Spleen (tissue), 11 donors: Measurements from ENCODE around the gene CERCAM. TPM values are rescaled to one million over a fixed set of nuclear protein-coding genes. Genes with fewer than 3 reads are reported as not detected.
"Not testable (repeated sequence)": the region's sequence is repeated elsewhere in the genome, so short reads cannot be mapped to it uniquely, and the experiment has no call there.

Source experiments
- DNase-seq: peaks from one replicate; pipeline ENCODE4 v3.0.0-alpha.2; 2020
- H3K27ac ChIP-seq, 8 donors: fragments of 200-600 bp; sonication (generic) in 7 of 8; 1 replicate in 4 of 8; 2 replicates in 4 of 8; pipeline versions ENCODE4 v1.5.0 to v1.8.0; 2016 to 2021; ENCODE audit warnings: inconsistent platforms in 4 of 8, mild to moderate bottlenecking in 4 of 8, moderate library complexity in 1 of 8
- H3K27me3 ChIP-seq, 7 donors: fragments of 200-600 bp; sonication (generic) in 6 of 7; replicated peaks in 1 of 7; 1 replicate in 4 of 7; 2 replicates in 3 of 7; pipeline versions ENCODE4 v1.5.0 to v1.8.0; 2016 to 2021; ENCODE audit warnings: inconsistent platforms in 3 of 7, mild to moderate bottlenecking in 1 of 7
- H3K36me3 ChIP-seq, 6 donors: fragments of 200-600 bp; sonication (generic) in 5 of 6; 1 replicate in 4 of 6; 2 replicates in 2 of 6; pipeline versions ENCODE4 v1.5.0 to v1.8.0; 2016 to 2021; ENCODE audit warnings: inconsistent platforms in 2 of 6
- H3K4me1 ChIP-seq, 6 donors: fragments of 200-600 bp; sonication (generic) in 5 of 6; 1 replicate in 3 of 6; 2 replicates in 3 of 6; pipeline versions ENCODE4 v1.5.0 to v1.8.0; 2016 to 2021; ENCODE audit warnings: inconsistent platforms in 3 of 6
- H3K4me3 ChIP-seq, 8 donors: fragments of 200-600 bp; sonication (generic) in 7 of 8; 1 replicate in 4 of 8; 2 replicates in 4 of 8; pipeline versions ENCODE4 v1.5.0 to v1.8.0; 2016 to 2021; ENCODE audit warnings: inconsistent platforms in 4 of 8, mild to moderate bottlenecking in 4 of 8, moderate library complexity in 2 of 8
- H3K9me3 ChIP-seq, 8 donors: fragments of 200-600 bp; sonication (generic) in 7 of 8; 1 replicate in 4 of 8; 2 replicates in 4 of 8; pipeline versions ENCODE4 v1.5.0 to v1.8.0; 2016 to 2021; ENCODE audit warnings: inconsistent platforms in 4 of 8
- POLR2A ChIP-seq, 3 donors: fragments of 450-650 bp; IDR thresholded peaks; one replicate each; pipeline ENCODE4 v1.5.1; 2017; ENCODE audit warnings: antibody characterized with exemption in 3 of 3, mild to moderate bottlenecking in 1 of 3
- POLR2AphosphoS5 ChIP-seq, 3 donors: sonication (generic); formaldehyde crosslinking; IDR thresholded peaks; one replicate each; pipeline ENCODE4 v1.5.1; 2017; ENCODE audit warnings: antibody characterized with exemption in 3 of 3
- WGBS, 5 donors: extraction: QIAGEN DNeasy Blood & Tissue Kit in 3 of 5; methylation state at CpG; one replicate each; pipeline versions ENCODE4 v1.1.5 to v1.1.7; 2013 to 2018; 5-methylcytosine and 5-hydroxymethylcytosine counted together
- intact Hi-C: fragments of 100-400 bp; cut with DNase I; formaldehyde crosslinking; loops from one replicate; pipeline ENCODE4 v1.15.0; 2023; ENCODE audit warnings: low total_unique reads
- polyA plus RNA-seq, 3 donors: library from polyadenylated mRNA; stranded (reverse); fragments of 200-250 nt; gene quantifications; one replicate each; pipeline ENCODE4 v1.2.1, GENCODE V29; 2013
- total RNA-seq, 7 donors: library from RNA; depleted of rRNA in 3 of 7; stranded (reverse); fragments of >200 nt in 3 of 7; fragmentation: NEBNext Ultra II Directional in 4 of 7; extraction: Animal tissue kit (Norgen Biotek cat#: 25700) in 4 of 7; gene quantifications; one replicate each; pipeline versions ENCODE4 v1.1.0 to v1.2.1, GENCODE V29; 2016 to 2021
- TF ChIP-seq, protein P1 (sequence below), 11 experiments: fragments of 200-600 bp in 7 of 11; fragments of 450-650 bp in 4 of 11; sonication (generic) in 4 of 11; IDR thresholded peaks in 8 of 11; conservative IDR thresholded peaks in 3 of 11; 1 replicate in 7 of 11; 2 replicates in 4 of 11; pipeline versions ENCODE4 v1.4.0 to v1.8.0; 2016 to 2021; ENCODE audit warnings: antibody characterized with exemption in 11 of 11, inconsistent platforms in 4 of 11, mild to moderate bottlenecking in 1 of 11
- donor health status: healthy with polysubstance abuse.
- donor health status: DM: no; HTN: no; CAD: no; lungs with moderate emphysema.
- donor health status: DM: no; HTN: no; CAD: no.
- donor health status: Bipolar disorder and iron deficiency.
- donor health status: healthy.
- donor health status: DM: no; HTN: no; CAD: no.
- donor health status: DM: yes; HTN: yes; CAD: no.

The CERCAM gene
- total and polyA plus RNA-seq, 10 donors = 3.8 to 22.7 (median 8.8) TPM

DNA sequence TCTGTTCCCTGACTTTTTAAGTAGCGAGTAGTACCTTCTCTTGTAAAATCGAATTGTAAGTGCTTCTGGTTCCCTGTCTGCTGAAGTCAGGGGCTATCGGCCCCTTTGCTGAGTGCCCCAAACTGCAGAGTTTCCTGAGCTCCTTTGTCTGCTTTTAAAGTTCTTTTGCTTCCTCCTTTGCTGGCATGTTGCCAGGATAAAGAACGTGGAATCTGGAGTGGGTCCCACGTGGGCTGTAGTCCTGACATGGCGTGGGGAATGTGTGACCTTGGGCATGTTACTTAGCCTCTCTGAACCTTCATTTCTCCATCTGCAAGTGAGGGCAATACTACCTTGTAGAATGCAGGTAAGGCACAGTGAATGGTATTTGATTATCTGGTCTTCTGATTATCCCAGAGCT, 21.5 kb downstream of the CERCAM start:
- H3K4me1 ChIP-seq = peaks cover 0 to 11% (median 9%) of the 10 kb centered on the region in 6 donors
- no peak overlapping the region for H3K27ac ChIP-seq
- H3K27me3 ChIP-seq = no peaks in the 10 kb centered on the region
- no peak overlapping the region for H3K4me3 ChIP-seq
- intact Hi-C loops = no loop called here
- WGBS, 5 donors = 25 to 41% (median 34%) methylated on average over 6 of the region's 6 CpGs
- no peak for DNase-seq
- TF ChIP-seq POLR2AphosphoS5 (IDR thresholded peaks at IDR 0.05) (no peak), POLR2A (IDR thresholded peaks at IDR 0.05) (no peak)
- TF ChIP-seq, protein P1, sequence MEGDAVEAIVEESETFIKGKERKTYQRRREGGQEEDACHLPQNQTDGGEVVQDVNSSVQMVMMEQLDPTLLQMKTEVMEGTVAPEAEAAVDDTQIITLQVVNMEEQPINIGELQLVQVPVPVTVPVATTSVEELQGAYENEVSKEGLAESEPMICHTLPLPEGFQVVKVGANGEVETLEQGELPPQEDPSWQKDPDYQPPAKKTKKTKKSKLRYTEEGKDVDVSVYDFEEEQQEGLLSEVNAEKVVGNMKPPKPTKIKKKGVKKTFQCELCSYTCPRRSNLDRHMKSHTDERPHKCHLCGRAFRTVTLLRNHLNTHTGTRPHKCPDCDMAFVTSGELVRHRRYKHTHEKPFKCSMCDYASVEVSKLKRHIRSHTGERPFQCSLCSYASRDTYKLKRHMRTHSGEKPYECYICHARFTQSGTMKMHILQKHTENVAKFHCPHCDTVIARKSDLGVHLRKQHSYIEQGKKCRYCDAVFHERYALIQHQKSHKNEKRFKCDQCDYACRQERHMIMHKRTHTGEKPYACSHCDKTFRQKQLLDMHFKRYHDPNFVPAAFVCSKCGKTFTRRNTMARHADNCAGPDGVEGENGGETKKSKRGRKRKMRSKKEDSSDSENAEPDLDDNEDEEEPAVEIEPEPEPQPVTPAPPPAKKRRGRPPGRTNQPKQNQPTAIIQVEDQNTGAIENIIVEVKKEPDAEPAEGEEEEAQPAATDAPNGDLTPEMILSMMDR (IDR thresholded peaks at IDR 0.05 in 8 of 11, conservative IDR thresholded peaks at IDR 0.05 in 3 of 11) = no peak
- H3K9me3 ChIP-seq = no peaks in the 10 kb centered on the region
- no peaks in the 10 kb centered on the region for H3K36me3 ChIP-seq

GRCh38 chr9:128446505-128446904, 25.8 kb downstream of the CERCAM start:
- 88 to 98% (median 92%) methylated on average over 5 of the region's 5 CpGs for WGBS, 5 donors

GRCh38 chr9:128448746-128449145, 28.1 kb downstream of the CERCAM start:
- H3K27me3 ChIP-seq = no peaks in the 10 kb centered on the region
- intact Hi-C loops = no loop called here
- H3K4me3 ChIP-seq = no peak overlapping the region
- TF ChIP-seq, protein P1 (IDR thresholded peaks at IDR 0.05 in 8 of 11, conservative IDR thresholded peaks at IDR 0.05 in 3 of 11) = no peak
- no peak for TF ChIP-seq POLR2AphosphoS5 (IDR thresholded peaks at IDR 0.05)
- no peak for TF ChIP-seq POLR2A (IDR thresholded peaks at IDR 0.05)
- WGBS, 5 donors = 93 to 100% (median 96%) methylated on average over 2 of the region's 2 CpGs
- no peak for DNase-seq
- no peaks in the 10 kb centered on the region for H3K9me3 ChIP-seq
- H3K4me1 ChIP-seq = no peaks in the 10 kb centered on the region
- H3K27ac ChIP-seq = no peak overlapping the region
- no peaks in the 10 kb centered on the region for H3K36me3 ChIP-seq

More at GRCh38 chr9:128446505-128446904, 25.8 kb downstream of the CERCAM start:
- H3K4me1 ChIP-seq, H3K4me3 ChIP-seq, H3K27me3 ChIP-seq, H3K36me3 ChIP-seq, intact Hi-C loops, H3K9me3 ChIP-seq, H3K27ac ChIP-seq, DNase-seq: not testable (repeated sequence)

DNA sequence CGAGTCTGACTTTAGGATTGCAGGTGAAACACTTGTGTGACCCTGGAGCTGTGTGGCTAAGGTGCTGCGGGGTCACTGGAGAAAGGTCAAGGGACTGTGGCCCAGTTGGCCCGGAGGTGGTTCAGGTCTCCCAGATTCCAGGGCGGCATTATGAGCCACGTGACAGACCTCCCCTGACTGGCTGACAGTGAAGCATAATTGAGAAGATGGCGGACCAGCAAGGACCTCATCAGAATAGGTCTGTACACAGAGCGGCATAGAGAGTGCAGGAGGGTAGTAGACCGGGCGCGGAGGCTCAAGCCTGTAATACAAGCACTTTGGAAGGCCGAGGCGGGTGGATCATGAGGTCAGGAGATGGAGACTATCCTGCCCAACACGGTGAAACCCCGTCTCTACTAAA, 34.3 kb downstream of the CERCAM start:
- TF ChIP-seq, protein P1 (IDR thresholded peaks at IDR 0.05 in 8 of 11, conservative IDR thresholded peaks at IDR 0.05 in 3 of 11) = no peak
- TF ChIP-seq POLR2A (IDR thresholded peaks at IDR 0.05) = no peak
- TF ChIP-seq POLR2AphosphoS5 (IDR thresholded peaks at IDR 0.05) = no peak
- Histone ChIP-seq H3K36me3 (peaks cover 0 to 10% (median 4%) of the 10 kb centered on the region in 6 donors), H3K9me3 (no peaks in the 10 kb centered on the region), H3K27ac (no peak overlapping the region), H3K4me1 (peaks cover 5 to 24% (median 17%) of the 10 kb centered on the region in 6 donors), H3K27me3 (no peaks in the 10 kb centered on the region), H3K4me3 (no peak overlapping the region)
- intact Hi-C loops = no loop called here
- 85 to 92% (median 89%) methylated on average over 14 of the region's 14 CpGs for WGBS, 5 donors
- DNase-seq = no peak
